NOMO-1 treated with dmso at 0.1 percent for 144 hours (cell line): ENCODE results near the gene CLK1.

Experiments
- DNase-seq: peaks from one replicate; lab custom pipeline; 2025; ENCODE audit not compliant: unreplicated experiment; lab: John Stamatoyannopoulos, UW

Gene CLK1

DNA sequence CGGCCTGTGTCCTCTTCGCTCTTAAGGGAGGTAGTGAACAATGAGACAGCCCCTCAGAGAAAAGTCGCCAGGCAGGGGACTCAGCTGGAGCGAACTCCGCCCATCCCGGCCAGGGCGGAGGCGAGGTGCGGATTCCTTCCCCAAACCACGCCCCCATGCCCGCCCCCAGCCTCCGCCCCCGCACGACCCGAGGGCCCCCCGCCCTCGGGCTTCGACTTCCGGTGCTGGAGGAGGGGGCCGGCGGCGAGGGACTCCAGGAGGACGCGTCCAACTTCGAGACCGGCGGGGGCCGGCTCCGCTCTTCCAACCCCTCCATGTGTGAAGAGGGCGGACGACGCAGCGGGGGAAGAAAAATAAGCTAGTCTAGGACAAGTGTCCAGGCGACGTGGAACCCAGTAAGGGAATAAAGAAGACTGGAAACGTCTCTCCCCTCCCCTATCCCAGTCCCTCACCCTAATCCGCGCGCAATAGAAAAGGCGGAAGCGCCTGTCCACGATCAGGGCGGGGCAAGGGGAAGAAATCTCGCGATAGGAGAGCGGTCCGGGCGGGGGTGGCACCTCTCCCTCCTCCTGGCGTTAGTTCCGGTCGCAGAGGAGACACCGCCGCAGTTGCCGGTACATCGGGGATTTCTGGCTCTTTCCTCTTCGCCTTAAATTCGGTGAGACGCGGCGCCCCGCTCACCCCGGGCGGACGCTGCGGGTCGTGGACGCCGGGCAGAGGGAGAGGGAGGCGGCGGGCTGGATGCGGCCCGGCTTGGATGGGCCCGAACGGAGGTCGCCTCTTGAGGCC, 52.9 kb downstream of the CLK1 start, which contains the start of gene BZW1:
Gene BZW1 (plus strand): TSS at position 578 of the 789 bp plus-strand sequence. CDS start 1,308 bp downstream, outside the sequence.
- DNase-seq: peak; percentile 92

DNA sequence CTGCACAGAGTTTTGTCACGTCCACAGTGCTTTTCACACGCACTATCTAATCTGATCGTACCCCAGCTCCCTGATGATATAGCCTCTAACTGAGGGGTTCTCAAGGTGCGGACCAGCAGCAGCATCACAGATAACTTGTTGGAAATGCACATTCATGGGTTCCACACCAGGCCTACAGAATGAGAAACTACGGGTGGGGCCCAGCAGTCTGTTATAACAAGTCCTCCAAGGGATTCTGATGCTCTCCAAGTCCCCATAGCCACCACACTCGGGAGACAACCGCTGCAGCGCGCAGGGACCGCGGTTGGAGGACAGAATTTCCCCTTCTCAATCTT, 53.5 kb downstream of the CLK1 start:
- no peak for DNase-seq

DNA sequence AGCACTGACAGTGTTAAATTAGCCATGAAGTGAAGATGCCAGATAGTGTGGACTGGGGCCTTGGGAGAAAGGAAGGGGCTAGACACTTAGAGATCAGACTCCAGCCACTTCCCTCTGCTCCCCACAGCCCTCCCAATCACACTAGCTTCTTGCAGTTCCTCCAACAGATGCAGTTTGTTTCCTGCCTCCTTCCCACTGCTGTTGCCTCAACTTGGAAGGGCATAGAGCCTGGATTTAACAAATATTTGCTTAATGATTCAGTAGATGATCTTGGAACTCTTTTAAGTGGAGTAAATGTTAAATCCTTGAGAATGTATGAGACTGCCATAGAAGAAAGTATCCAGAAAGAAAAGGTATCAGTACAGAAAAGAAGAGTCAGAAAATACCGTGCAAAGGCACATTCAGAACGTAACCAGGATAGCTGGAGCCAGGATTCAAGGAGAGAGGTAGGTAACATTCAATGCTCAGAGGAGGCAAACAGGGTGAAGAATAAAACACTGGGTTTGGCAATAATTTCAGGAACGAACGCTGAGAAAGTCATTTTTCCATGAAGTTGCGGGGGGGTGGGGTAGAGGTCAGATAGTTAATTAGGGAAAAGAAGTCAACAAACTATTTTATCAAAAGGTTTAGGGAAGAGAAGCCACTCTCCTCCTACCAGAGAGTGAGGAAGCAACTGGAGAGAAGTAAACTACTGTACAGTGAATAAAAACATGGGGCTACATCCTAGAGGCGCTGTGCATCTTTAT, 54.0 kb downstream of the CLK1 start:
- no peak for DNase-seq

DNA sequence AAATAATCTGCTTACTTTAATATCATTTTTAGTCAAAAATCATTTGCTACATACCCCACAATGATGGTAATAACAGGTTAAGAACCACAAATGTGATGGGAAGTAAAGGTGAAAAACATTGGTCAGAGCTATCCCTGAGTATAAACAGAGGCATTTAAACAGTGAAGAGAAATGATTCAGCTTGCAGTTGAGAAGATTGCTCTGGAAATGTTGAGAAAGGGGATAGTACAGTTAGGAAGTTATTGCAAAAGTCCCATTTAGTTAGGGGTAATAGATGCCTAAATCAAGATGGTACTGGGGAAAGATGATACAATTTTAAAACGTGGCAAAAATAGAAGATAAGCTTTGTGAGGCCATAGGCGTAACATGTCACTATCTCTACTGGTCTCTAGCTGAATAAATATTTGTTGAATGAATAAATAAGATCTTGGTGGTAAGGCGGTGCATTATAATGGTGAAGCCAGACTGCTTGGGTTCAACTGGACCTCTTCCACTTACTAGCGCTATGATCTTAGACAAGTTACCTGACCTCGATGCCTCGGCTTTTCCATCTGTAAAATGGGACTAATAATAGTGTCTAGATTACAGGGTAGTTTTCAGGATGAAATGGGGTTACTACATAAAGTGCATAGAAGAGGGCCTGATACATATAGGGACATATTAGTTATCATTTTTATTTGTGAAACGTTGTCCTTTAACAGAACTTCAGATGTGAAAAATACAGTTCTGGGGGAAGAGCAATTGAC, 54.8 kb downstream of the CLK1 start:
- DNase-seq: no peak
